OCI-LY7 (cell line): ENCODE data around the gene VEGFB.

Source experiments
- CTCF ChIP-seq: fragments of 200-600 bp; sonication (generic); conservative IDR thresholded peaks from 2 replicates; pipeline ENCODE4 v1.5.1; 2014; ENCODE audit warnings: mild to moderate bottlenecking, antibody characterized with exemption, low read length, moderate library complexity, mixed read lengths
- EZH2phosphoT487 ChIP-seq: fragments of 200-600 bp; sonication (generic); IDR thresholded peaks from 2 replicates; pipeline ENCODE4 v1.6.1; 2018; ENCODE audit warnings: low read depth, borderline replicate concordance, mild to moderate bottlenecking, mixed run types, antibody characterized with exemption, low read length, moderate library complexity, mixed read lengths

DNA sequence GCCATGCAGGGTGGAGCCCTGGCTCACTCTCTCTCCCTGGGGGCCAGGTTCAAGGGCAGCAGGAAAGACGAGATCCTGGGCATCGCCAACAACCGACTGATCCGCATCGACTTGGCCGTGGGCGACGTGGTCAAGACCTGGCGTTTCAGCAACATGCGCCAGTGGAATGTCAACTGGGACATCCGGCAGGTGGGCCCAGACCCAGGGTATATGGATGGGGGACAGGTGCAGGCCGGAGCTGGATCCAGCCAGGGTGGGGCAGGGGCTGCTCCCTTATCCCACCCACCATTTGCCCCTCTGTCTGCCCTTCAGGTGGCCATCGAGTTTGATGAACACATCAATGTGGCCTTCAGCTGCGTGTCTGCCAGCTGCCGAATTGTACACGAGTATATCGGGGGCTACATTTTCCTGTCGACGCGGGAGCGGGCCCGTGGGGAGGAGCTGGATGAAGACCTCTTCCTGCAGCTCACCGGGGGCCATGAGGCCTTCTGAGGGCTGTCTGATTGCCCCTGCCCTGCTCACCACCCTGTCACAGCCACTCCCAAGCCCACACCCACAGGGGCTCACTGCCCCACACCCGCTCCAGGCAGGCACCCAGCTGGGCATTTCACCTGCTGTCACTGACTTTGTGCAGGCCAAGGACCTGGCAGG is 11.3 kb upstream of the VEGFB start:
- TF ChIP-seq EZH2phosphoT487, result no peak
- TF ChIP-seq CTCF, result no peak
